Measurements from ENCODE around the gene RPL37. TPM values are rescaled to one million over a fixed set of nuclear protein-coding genes. Genes with fewer than 3 reads are reported as not detected.

RPL37 gene
- total and polyA plus RNA-seq, 9 of the 15 experiments (the other 6 are each of a cell fraction or from before 2014, with no cell fraction given), result 2,342 to 7,963 (median 4,091) TPM

DNA sequence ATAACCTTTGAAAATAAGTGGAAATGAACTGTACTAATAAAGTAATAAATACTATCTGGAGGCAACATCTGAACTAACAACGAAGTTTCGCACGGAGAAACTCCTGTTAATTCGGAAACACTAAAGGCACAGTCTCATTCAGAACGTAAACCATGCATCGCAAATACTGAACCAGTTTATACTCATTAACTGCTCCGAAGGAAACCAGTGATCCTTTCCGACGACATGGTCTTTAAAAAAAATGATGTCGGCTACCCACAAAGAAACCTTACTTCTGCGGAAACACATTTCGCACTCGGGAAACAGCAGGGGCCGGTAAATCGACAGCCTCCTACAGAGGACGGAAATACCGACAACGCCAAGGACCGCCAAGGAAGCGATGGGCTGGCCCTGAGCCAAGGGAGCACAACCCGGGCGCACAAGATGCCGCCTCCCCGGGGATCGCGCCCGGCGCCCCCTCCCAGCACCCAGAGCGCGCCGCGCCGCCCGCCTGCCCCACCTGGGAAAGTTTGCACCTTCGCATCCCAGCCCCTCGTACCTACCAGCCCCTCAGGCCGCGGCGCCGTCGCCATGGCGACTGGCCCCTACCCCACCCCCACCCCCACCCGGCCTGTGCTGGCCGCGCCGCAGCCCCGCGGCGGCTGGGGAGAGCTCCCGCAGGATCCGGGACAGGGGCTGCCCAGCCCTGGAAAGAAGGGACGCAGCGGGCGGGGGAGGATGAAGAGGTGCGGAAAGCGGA, 37.6 kb downstream of the RPL37 start (continued):
- TF ChIP-seq, protein P1, sequence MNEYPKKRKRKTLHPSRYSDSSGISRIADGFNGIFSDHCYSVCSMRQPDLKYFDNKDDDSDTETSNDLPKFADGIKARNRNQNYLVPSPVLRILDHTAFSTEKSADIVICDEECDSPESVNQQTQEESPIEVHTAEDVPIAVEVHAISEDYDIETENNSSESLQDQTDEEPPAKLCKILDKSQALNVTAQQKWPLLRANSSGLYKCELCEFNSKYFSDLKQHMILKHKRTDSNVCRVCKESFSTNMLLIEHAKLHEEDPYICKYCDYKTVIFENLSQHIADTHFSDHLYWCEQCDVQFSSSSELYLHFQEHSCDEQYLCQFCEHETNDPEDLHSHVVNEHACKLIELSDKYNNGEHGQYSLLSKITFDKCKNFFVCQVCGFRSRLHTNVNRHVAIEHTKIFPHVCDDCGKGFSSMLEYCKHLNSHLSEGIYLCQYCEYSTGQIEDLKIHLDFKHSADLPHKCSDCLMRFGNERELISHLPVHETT (CRISPR knock-in tag; conservative IDR thresholded peaks at IDR 0.05 in 1 of 2, IDR thresholded peaks at IDR 0.05 in 1 of 2), result peak in 1 of 2 experiments; percentile 47; a peak in 1 of 4 replicates
- TF ChIP-seq SPI1 (IDR thresholded peaks at IDR 0.05; ENCODE audit: borderline replicate concordance, low read depth, low read length) (peak; percentile 92), ZC3H4 (CRISPR knock-in tag; IDR thresholded peaks at IDR 0.05; ENCODE audit: borderline replicate concordance) (no peak), SETDB1 (IDR thresholded peaks at IDR 0.05; ENCODE audit: low read length) (no peak), ZNF121 (CRISPR knock-in tag; conservative IDR thresholded peaks at IDR 0.05) (no peak), ESRRA (IDR thresholded peaks at IDR 0.05; ENCODE audit: borderline replicate concordance, low read depth) (no peak), NFIC (IDR thresholded peaks at IDR 0.05) (peak; percentile 99), SIN3A (IDR thresholded peaks at IDR 0.05; ENCODE audit: borderline replicate concordance in 2 of 2, control insufficient read depth in 1 of 2, low read depth in 2 of 2, low read length in 2 of 2) (peak in 1 of 2 experiments; percentile 49; a peak in 2 of 4 replicates), ZNF263 (CRISPR knock-in tag; IDR thresholded peaks at IDR 0.05; ENCODE audit: borderline replicate concordance) (peak; percentile 90), NR3C1 (CRISPR knock-in tag; IDR thresholded peaks at IDR 0.05) (0 out of 2 replicates have a peak, but pooled peaks have one; percentile 30), POLR2AphosphoS5 (IDR thresholded peaks at IDR 0.05; ENCODE audit: control insufficient read depth, insufficient read depth, low read depth, low read length) (0 out of 2 replicates have a peak, but pooled peaks have one; percentile 2), ZFP36 (IDR thresholded peaks at IDR 0.05; ENCODE audit: low read depth, low read length, partially characterized antibody) (no peak), RFX1 (IDR thresholded peaks at IDR 0.05) (peak; percentile 81), RCOR1 (IDR thresholded peaks at IDR 0.05; ENCODE audit: borderline replicate concordance in 1 of 2, low read depth in 2 of 2, low read length in 2 of 2) (peak in 1 of 2 experiments; percentile 55; a peak in 1 of 4 replicates), HNRNPK (IDR thresholded peaks at IDR 0.05; ENCODE audit: low read depth, low read length, poor library complexity, severe bottlenecking) (peak; percentile 28), MAZ (CRISPR knock-in tag; conservative IDR thresholded peaks at IDR 0.05 in 1 of 2, IDR thresholded peaks at IDR 0.05 in 1 of 2) (peak in 1 of 2 experiments; percentile 24; a peak in 3 of 4 replicates), NUFIP1 (IDR thresholded peaks at IDR 0.05; ENCODE audit: partially characterized antibody) (peak; percentile 55)
- TF ChIP-seq, protein P2, sequence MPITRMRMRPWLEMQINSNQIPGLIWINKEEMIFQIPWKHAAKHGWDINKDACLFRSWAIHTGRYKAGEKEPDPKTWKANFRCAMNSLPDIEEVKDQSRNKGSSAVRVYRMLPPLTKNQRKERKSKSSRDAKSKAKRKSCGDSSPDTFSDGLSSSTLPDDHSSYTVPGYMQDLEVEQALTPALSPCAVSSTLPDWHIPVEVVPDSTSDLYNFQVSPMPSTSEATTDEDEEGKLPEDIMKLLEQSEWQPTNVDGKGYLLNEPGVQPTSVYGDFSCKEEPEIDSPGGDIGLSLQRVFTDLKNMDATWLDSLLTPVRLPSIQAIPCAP (CRISPR knock-in tag; IDR thresholded peaks at IDR 0.05; ENCODE audit: borderline replicate concordance), result no peak
- TF ChIP-seq, protein P3, sequence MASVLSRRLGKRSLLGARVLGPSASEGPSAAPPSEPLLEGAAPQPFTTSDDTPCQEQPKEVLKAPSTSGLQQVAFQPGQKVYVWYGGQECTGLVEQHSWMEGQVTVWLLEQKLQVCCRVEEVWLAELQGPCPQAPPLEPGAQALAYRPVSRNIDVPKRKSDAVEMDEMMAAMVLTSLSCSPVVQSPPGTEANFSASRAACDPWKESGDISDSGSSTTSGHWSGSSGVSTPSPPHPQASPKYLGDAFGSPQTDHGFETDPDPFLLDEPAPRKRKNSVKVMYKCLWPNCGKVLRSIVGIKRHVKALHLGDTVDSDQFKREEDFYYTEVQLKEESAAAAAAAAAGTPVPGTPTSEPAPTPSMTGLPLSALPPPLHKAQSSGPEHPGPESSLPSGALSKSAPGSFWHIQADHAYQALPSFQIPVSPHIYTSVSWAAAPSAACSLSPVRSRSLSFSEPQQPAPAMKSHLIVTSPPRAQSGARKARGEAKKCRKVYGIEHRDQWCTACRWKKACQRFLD (CRISPR knock-in tag; IDR thresholded peaks at IDR 0.05), result peak; percentile 86; the same call in 1 of the 2 replicates
- TF ChIP-seq, protein P4, sequence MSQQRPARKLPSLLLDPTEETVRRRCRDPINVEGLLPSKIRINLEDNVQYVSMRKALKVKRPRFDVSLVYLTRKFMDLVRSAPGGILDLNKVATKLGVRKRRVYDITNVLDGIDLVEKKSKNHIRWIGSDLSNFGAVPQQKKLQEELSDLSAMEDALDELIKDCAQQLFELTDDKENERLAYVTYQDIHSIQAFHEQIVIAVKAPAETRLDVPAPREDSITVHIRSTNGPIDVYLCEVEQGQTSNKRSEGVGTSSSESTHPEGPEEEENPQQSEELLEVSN (IDR thresholded peaks at IDR 0.05; ENCODE audit: borderline replicate concordance in 1 of 2, extremely low read depth in 1 of 2, insufficient read depth in 1 of 2, insufficient read length in 1 of 2, low read depth in 1 of 2, low read length in 1 of 2, poor library complexity in 1 of 2, severe bottlenecking in 1 of 2), result peak in 1 of 2 experiments; percentile 48
